ENCODE measurements around the gene ABHD8.

Gene ABHD8

DNA sequence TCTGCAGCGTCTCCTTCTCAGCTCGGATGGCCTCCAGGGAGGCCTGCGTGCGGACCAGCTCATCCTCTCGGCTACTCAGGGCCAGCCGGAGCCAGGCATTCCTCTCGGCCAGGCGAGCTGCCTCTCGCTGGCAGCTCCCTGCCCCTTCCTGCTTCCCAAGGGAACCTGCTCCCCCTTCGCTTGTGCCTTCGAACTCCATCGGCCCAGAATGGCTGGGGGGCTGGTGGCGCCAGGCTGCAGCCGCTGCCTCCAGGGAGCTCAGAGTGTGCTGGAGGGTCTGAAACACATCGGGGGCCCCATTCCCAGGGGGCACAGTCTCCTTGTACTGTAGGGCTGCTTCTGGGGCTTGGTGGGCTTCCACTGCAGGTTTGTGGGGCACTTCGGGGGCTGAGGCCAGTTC, 40.7 kb downstream of the ABHD8 start:
- DNase-seq: no peak

DNA sequence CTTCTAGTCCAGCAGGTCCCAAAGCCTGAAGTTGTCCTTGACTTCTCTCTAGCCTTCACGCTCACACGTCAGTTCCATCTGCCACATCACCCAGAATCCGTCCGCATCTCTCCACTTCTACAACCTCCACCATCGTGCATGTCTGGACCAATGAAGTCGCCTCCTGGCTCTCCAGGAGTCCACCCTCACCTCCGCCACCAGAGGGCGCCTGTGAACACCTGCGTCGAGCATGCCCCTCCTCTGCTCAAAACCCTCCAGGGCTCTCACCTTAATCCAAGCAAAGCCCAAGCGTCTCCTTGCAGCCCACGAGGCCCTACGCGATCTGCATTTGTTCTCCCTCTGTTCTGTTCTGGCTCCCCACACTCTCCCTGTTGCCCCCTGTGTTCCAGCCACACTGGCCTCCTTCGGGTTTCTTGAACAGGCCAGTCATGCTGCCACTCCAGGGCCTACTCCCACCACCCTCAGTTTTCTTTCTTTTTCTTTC, 42.3 kb downstream of the ABHD8 start:
- peak; percentile 94 to 95 for DNase-seq

DNA sequence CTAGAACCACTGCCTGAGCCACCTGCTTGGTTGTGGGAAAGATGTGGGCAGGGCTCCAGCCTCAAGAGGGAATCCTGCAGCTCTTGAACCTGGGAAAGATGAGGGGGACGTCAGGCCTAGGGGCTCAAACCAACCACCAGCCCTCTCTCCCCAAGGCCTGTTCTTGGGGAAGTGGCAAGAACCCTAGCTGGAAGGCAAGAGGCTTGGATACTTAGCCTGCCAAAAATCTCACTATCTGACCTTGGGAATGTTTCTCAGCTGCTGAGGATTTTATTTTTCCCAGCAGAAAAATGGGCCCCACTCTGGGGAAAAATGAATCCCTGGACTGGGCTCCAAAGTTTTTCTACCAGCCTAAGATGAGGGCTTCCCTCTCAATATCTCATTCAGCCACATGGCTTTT, 43.3 kb downstream of the ABHD8 start:
- DNase-seq: no peak

DNA sequence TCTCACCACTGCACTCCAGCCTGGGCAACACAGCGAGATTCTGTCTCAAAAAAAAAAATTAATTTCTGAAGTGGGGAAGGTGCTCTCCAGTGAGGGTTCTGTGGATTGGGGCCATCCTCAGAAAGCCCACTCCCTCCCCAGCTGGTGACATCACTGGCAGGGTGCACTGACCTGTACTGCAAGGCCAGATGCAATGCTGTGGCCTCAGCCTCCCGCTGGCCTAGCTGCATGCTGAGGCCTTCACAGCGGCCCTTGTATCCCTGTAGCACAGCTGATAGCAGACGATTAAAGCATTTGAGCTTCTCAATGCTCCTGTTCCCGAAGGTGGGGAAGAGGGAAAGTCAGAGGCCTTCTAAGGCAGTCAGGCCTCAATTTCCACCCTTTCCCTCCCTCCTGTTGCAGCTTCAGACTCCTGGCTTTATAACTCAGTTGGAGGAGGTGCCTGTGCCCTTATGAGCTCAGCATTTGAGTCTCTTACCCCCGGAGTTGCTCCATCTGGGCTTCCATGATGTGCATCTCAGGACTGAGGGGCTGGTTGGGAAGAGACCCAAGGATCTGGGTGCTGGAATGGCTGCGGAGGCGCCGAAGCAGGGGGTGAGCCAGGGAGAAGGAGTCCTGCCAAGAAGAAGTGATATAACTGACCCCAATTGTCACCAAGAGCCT, 44.0 kb downstream of the ABHD8 start:
- no peak for DNase-seq

DNA sequence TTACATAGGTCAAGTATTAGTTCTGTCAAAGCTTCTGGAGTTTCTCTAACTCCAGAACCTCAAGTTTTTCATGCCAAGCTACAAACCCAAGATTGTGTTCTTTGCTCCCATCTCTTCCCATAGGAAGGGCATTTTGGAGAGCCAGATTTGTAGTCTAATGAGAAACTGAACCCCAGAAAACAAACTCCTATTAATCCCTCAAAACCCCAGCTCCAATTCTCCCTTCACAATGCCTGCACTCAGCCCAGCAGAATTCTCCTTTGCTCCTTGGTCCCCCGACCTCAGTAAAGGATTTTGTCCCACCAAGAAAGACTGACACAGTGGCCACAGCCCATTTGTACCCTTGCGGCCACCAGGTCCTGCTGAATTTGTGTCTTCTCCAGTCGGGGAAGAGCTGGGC, 47.1 kb downstream of the ABHD8 start:
- no peak for DNase-seq

DNA sequence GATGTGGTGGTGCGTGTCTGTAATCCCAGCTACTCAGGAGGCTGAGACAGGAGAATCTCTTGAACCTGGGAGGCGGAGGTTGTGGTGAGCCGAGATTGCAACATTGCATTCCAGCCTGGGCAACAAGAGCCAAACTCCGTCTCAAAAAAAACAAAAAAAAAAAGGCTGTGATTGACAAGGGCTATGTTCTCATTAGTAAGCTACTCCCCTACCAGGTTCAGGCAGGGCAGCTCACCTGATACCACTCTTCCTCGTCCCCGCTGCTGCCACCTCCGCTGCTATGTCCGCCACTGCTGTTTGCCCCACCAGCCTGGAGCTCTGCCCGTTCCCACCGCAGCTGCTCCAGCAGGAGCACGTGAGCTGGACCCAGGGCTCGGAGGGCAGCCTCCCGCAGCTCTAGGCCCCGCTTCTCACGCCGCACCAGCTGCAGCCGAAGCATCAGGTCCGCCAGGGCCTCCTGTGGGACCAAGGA, 48.0 kb downstream of the ABHD8 start:
- no peak for DNase-seq

DNA sequence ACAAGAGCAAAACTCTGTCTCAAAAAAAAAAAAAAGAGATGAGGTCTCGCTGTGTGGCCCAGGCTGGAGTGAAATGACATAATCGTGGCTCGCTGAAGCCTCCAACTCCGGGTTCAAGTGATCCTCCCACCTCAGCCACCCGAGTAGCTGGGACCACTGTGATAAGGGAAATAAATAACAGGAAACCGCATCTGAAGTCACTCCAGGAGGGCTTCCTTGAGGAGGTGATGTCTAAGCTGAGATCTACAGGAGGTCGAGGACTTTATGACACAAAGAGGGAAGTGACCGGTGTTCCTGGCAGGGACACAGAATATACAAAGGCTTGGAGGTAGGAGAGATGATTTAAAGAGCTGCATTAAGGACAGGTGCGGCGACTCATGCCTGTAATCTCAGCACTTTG, 48.6 kb downstream of the ABHD8 start:
- DNase-seq: no peak

DNA sequence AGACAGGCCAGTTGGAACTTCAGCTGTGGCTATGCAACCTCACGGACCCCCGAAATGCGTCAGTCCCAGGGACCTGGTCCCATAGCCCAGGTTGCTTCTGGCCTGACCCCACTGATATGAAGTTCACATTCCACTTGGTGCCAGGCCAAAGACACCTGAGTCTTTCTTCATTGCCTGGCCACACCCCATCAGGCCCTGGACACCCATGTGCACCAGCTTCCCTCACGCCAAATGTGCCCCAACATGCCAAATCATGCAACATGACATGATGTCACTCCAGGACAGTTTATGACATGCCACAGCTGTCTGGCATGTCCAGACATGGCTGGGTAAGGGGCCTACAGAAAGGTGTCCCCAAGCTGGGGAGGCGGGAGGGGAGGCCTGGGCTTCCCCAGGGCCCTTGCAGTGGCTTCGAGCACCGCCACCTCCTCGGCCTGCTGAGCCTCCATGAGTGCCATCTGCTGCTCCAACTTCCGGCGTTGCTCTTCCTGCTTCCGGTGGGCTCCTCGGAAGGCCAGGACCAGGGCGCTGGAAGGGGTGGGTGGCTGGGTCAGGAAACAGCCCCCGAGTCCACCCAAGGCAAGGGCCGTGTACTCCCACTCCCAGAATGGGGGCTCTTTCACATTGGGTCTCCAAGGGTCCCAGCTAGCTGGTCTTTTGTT, 53.2 kb downstream of the ABHD8 start:
- no peak for DNase-seq

DNA sequence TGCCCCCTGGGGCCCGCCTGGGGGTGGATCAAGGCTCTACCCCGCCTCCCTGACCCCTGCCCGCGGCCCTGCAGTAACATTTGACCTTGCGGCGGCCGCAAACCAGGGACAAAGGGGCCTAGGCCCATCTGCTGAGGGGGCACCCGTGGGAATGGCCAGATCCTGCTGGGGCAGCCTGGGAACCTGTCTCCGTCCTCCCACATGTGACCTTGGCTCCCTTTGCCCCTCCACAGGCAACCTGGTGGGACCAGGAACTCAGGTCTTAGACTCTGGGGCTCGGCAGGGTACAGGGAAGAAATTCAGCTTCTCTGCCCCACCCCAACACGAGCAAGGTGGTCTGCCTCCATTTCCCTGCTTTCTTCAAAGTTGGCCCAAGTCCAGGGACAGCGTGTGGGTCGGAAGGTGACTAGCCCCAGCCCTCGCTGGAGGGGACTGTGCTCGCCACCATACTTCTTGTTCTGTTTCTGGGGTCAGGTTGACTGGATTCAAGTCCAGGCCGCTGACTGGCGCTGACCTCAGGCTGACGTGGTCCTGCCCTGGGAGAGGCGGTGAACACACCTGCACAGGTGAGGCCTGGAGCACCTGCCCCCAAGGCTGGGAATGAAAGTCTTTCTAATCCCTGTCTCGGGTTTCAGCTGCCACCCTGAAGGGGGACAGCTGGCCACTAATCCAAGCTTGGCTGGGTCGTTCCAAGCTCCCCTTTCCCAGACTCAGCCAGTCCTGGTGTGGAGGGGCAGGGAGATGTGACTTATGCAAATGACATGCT, 55.0 kb downstream of the ABHD8 start:
- no peak for DNase-seq

DNA sequence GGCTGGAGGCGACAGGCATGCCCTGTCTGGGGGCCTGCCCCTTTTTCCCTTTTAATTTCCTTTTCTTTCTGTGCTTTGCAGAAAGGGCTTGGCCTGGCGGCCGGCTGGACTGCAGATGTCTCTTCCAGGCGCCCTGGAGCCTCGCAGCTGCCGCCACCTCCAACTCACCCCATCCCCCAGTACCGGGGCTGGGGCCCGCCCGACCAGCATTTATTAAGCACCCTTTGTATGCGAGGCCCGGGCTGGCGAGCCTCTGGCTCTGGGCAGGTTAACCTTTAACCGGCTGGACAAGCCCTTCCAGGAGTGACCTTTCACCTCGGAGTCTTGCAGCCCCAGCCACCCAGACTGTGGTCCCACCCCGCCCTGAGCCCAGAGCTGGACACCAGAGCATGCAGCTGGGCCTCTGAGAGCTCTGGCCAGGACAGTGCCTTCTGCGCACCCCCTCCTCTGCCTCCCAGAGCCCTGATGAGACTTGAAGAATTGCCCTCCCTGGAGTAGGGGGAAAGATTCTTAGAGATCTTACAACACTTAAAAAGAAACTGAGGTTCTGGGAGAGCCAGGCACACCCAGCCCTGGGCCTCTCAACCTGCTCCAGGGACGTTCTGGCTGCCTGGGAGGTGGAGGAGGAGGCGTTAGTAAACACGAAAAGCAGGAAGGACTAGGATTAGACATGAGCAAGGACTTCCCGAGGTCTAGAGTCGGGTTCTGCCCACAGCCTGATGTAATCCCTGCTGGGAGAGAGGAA, 56.4 kb downstream of the ABHD8 start:
- no peak for DNase-seq

DNA sequence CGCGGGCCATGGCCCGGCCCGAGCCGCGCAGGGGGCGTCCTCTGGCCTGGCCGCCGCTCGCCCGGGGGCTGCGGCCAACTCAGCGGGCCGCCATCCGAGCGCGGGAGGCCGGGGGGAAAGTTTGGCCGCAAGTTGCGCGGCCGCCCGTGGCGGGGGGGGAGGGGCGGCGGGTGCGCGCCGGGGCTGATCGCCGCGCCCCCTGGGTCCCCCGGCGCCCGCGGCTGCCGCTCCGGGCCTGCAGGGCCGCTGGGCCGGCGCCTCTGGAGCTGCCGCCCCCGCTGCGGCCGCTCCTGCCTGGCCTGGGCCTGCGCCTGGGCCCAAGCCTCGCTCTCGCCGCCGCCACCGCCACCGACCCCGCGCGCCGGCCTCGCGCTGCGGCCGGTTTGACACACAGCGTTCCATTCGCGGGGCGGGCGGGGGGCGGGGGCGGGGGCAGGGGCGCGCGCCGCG, 57.7 kb downstream of the ABHD8 start, which contains the start of gene NR2F6:
TSS of gene NR2F6 (minus strand) at position 385 of the 450 bp plus-strand sequence. CDS start 699 bp downstream, outside the sequence.
- DNase-seq: no peak

DNA sequence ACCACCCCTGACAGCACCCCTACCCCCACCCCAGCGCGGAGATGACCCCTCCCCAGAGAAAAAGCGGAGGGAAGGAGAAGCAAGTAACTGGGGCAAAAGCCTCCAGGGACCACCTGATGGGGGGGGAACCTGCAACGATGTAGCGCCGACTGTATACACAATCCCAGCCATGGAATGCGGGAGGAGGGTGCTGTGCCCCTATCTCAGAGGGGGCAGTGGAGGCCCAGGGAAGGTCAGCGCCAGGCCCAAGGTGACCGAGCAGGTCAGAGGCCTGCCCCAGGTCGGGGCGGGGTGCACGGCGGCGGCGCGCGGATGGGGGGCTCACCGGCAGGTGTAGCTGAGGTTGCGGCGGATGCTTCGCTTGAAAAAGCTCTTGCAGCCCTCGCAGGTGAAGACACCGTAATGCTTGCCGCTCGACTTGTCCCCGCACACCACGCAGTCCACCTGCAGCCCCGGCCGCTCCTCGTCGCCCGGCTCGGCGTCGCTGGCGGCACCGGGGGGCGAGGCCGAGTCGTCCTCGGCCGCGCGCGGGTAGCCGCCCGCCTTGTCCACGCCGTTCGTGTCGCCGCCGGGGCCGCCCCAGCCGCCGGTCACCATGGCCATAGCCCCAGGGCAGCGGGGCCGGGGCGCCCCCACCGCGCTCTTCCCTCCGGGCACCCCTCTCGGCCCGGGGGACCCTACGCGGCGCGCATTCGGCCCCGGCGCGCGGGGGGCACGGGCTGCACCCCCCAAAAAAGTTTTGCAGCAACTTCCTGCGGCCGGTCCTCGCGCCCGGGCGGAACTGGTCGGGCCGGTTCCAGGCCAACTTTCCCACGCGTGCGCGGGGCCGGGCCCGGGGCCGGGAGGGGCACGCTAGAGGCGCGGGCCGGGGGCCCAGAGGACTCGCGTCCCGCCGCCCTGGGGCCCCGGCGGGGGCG, 58.3 kb downstream of the ABHD8 start:
- DNase-seq: no peak

DNA sequence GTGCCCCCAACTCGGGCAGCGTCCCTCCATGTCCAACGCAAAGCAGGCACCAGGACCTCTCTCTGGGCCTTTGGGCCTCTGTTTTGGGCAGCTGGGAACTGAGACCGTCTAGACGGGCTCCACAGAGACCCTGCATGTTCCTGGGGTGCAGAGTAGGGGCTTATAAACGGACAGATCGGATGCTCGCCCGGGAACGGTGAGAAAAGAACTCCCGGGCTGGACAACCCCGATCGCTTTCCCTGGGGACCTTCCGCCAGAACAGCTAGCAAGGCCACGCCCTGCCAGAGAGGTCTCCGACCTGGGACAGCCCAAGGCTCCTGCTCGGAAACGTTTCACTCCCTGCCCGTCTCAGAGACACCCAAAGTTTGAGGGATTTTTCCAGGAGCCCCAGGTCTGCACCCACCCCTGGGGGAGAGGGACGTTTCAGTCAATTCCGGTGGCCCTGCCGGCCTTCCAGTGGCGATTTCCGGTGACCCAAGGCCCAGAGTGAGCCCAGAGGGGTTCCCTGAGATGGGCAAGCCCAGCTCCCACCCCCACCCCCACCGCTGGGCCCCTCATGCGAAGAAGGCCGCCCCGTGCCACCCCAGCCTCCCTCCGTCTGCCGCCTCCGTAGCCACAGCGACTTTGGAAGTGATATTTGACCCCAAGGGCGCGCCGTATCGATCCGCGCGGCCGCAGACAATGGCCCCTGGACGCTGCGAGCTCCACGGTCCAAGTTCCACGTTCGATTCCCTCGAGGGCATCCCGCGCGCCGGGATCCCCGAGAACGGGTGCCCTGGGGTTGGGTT, 59.2 kb downstream of the ABHD8 start:
- no peak for DNase-seq

DNA sequence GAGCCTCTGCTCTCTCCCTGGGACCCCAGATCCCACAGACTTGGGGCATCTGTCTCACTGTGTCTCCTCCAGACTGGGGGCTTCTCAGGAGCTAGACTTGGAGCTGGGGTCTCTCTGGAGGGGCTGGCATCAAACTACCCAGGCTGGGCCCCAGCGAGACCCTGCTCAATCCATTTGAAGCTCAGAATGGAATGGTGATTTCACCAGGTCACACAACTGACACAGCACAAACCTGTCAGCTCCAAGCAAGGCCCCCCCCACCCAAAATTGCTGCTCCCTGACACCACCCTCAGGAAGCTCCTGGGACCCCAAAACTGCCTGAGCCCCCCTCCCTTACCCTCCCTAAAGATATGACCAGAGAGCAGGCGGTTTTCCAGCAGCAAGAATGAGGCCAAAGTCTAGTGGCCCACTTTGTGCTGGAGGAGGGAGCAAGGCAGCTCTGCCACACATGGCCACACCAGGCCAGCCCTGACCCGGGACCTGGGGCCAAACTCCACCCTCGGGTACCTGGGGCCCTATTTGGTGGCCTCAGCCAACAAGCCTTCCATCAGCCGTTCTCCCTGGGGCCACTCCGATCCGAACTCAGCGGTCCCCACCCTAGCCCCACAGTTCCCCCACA, 59.9 kb downstream of the ABHD8 start:
- no peak for DNase-seq

DNA sequence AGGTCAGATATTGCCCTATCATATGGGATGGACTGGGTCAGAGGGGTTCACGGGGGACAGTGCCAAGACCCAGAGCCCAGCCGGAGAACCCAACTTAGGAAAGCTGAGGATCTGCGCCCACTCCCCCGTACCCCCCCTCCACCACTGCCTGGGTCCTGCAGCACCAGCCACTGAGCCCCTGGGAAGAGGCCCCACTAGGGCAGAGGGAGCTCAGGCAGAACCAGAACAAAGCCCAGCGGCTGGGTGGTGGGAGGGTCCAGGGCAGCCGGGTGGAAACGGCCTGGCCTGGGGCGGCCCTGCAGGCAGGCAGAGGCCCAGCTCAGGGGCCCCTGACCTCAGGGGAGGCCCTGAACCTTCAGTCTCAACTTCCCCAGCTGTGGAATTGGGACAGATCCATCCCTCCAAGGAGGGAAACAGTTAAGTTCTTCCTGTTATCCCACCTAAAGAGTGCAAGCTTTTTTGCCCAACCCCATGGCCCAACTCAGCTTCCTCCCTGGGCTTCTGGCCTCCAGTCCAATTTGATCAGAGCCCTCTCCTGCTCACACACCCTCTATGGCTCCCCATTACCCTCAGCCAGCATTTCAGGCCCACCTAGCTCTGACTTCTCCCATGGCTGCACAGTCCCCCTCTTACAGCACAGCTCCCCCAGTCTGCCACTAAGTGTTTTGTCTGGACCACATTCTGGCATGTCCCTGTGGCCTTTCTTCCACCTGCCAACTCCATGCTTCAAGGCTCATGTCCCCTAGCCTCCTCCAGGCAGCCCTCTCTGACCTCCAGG, 60.6 kb downstream of the ABHD8 start:
- no peak for DNase-seq
